Measurements from ENCODE around the gene ERP29.

ERP29 gene

GRCh38 chr12:112012775-112013600, at the start of gene ERP29, which contains the start of gene TMEM116:
ERP29 (plus strand) TSS chr12:112013426; CDS start chr12:112013466, 40 bp downstream.
TMEM116 (minus strand) TSS chr12:112013165; CDS start chr12:112005270, 7,895 bp downstream.
- peak; percentile 92 for DNase-seq (ENCODE audit: low read depth)
- H3K4me3 ChIP-seq (ENCODE audit: low read depth, low read length) = peak within 1 kb of the TSS; percentile 94
- peak; percentile 53 for TF ChIP-seq CTCF (IDR thresholded peaks at IDR 0.05; ENCODE audit: low read depth, low read length, missing control alignments)

- DNase-seq (ENCODE audit: low read depth) = no peak
- TF ChIP-seq CTCF (IDR thresholded peaks at IDR 0.05; ENCODE audit: low read depth, low read length, missing control alignments) = no peak
- no peak overlapping the region for H3K4me3 ChIP-seq (ENCODE audit: low read depth, low read length)
Observed at GRCh38 chr12:111964935-111965334, 48.3 kb upstream of the ERP29 start.

GRCh38 chr12:111971800-111972199, 41.4 kb upstream of the ERP29 start:
- no peak overlapping the region for H3K4me3 ChIP-seq (ENCODE audit: low read depth, low read length)
- no peak for DNase-seq (ENCODE audit: low read depth)
- no peak for TF ChIP-seq CTCF (IDR thresholded peaks at IDR 0.05; ENCODE audit: low read depth, low read length, missing control alignments)

- DNase-seq (ENCODE audit: low read depth) = no peak
- no peak for TF ChIP-seq CTCF (IDR thresholded peaks at IDR 0.05; ENCODE audit: low read depth, low read length, missing control alignments)
- no peak overlapping the region for H3K4me3 ChIP-seq (ENCODE audit: low read depth, low read length)
Observed at GRCh38 chr12:111975161-111975931, 37.9 kb upstream of the ERP29 start.

- no peak overlapping the region for H3K4me3 ChIP-seq (ENCODE audit: low read depth, low read length)
- no peak for DNase-seq (ENCODE audit: low read depth)
- TF ChIP-seq CTCF (IDR thresholded peaks at IDR 0.05; ENCODE audit: low read depth, low read length, missing control alignments) = no peak
Observed at GRCh38 chr12:111976291-111976690, 36.9 kb upstream of the ERP29 start.

- no peak overlapping the region for H3K4me3 ChIP-seq (ENCODE audit: low read depth, low read length)
- no peak for DNase-seq (ENCODE audit: low read depth)
- no peak for TF ChIP-seq CTCF (IDR thresholded peaks at IDR 0.05; ENCODE audit: low read depth, low read length, missing control alignments)
Observed at GRCh38 chr12:111976860-111977259, 36.4 kb upstream of the ERP29 start.

Measured in GM12864 (cell line).